Measurements from ENCODE around the gene METTL8.

Gene METTL8

GRCh38 chr2:171334946-171335345 is 98.8 kb downstream of the METTL8 start:
- H3K9ac ChIP-seq (ENCODE audit: low read length), result no peak overlapping the region
- H2BK15ac ChIP-seq (replicated peaks; ENCODE audit: low read depth), result no peak overlapping the region
- H3K4me1 ChIP-seq (ENCODE audit: control insufficient read depth, low read depth, low read length), result peaks cover 2% of the 10 kb centered on the region
- no peak overlapping the region for H2BK120ac ChIP-seq (ENCODE audit: low read depth, low read length)
- no CpG with 5 or more reads among the region's 1 CpG for WGBS (ENCODE audit: extremely low coverage, insufficient coverage, low lambda C conversion rate)
- H3K23ac ChIP-seq (ENCODE audit: low read length), result no peak overlapping the region
- no peaks in the 10 kb centered on the region for H3K79me2 ChIP-seq (ENCODE audit: control insufficient read depth, insufficient read depth, low read length)
- H3K4me3 ChIP-seq (ENCODE audit: low read length), result no peak overlapping the region
- H3K79me1 ChIP-seq (ENCODE audit: low read length), result no peaks in the 10 kb centered on the region
- H4K8ac ChIP-seq (ENCODE audit: low read depth, low read length), result no peak overlapping the region
- H2AK5ac ChIP-seq (ENCODE audit: low read length), result no peak overlapping the region
- DNase-seq, result no peak
- H3K18ac ChIP-seq (ENCODE audit: low read length), result no peak overlapping the region
- H3K4me2 ChIP-seq (ENCODE audit: low read length), result no peak overlapping the region
- H4K5ac ChIP-seq (ENCODE audit: low read length), result no peak overlapping the region
- no peak overlapping the region for H3K27ac ChIP-seq (ENCODE audit: low read depth, low read length)
- no peaks in the 10 kb centered on the region for H3K27me3 ChIP-seq (ENCODE audit: insufficient read depth, low read length, poor library complexity)
- H3K36me3 ChIP-seq (ENCODE audit: control insufficient read depth, insufficient read depth, low read length), result no peaks in the 10 kb centered on the region
- no peak overlapping the region for H2BK5ac ChIP-seq (ENCODE audit: low read length)
- no peak overlapping the region for H3K56ac ChIP-seq (ENCODE audit: low read length)
- H3K4ac ChIP-seq (ENCODE audit: low read depth, low read length), result no peak overlapping the region

DNA sequence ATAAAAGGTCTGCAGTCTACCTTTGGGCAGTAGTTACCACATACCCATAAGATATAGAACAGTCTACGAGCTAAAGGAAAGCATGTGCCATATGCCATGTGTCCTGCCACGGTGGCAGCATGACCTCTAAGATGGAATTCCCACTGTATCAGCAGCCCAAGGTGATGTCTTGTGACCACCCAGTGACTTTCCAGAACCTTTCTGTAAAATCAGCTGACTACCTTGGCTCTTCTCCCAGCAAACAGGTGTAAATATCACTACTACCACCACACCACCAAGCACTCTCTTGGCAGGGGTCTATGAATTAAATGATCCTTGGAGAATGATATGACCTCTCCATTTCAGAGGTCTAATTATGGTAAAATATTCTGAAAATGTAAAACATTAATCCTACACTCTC is 99.6 kb downstream of the METTL8 start:
- no peak overlapping the region for H4K8ac ChIP-seq (ENCODE audit: low read depth, low read length)
- H3K36me3 ChIP-seq (ENCODE audit: control insufficient read depth, insufficient read depth, low read length), result no peaks in the 10 kb centered on the region
- H3K4me3 ChIP-seq (ENCODE audit: low read length), result no peak overlapping the region
- H3K27me3 ChIP-seq (ENCODE audit: insufficient read depth, low read length, poor library complexity), result no peaks in the 10 kb centered on the region
- H3K23ac ChIP-seq (ENCODE audit: low read length), result no peak overlapping the region
- no peak overlapping the region for H2AK5ac ChIP-seq (ENCODE audit: low read length)
- H3K4me1 ChIP-seq (ENCODE audit: control insufficient read depth, low read depth, low read length), result peaks cover 1% of the 10 kb centered on the region
- WGBS (ENCODE audit: extremely low coverage, insufficient coverage, low lambda C conversion rate), result no CpG with 5 or more reads among the region's 2 CpGs
- H3K4me2 ChIP-seq (ENCODE audit: low read length), result no peak overlapping the region
- no peak overlapping the region for H3K18ac ChIP-seq (ENCODE audit: low read length)
- no peak overlapping the region for H3K9ac ChIP-seq (ENCODE audit: low read length)
- H3K27ac ChIP-seq (ENCODE audit: low read depth, low read length), result no peak overlapping the region
- H2BK120ac ChIP-seq (ENCODE audit: low read depth, low read length), result no peak overlapping the region
- no peak overlapping the region for H2BK5ac ChIP-seq (ENCODE audit: low read length)
- H3K4ac ChIP-seq (ENCODE audit: low read depth, low read length), result no peak overlapping the region
- H3K79me1 ChIP-seq (ENCODE audit: low read length), result no peaks in the 10 kb centered on the region
- H3K79me2 ChIP-seq (ENCODE audit: control insufficient read depth, insufficient read depth, low read length), result no peaks in the 10 kb centered on the region
- no peak overlapping the region for H2BK15ac ChIP-seq (replicated peaks; ENCODE audit: low read depth)
- no peak for DNase-seq
- H4K5ac ChIP-seq (ENCODE audit: low read length), result no peak overlapping the region
- no peak overlapping the region for H3K56ac ChIP-seq (ENCODE audit: low read length)

DNA sequence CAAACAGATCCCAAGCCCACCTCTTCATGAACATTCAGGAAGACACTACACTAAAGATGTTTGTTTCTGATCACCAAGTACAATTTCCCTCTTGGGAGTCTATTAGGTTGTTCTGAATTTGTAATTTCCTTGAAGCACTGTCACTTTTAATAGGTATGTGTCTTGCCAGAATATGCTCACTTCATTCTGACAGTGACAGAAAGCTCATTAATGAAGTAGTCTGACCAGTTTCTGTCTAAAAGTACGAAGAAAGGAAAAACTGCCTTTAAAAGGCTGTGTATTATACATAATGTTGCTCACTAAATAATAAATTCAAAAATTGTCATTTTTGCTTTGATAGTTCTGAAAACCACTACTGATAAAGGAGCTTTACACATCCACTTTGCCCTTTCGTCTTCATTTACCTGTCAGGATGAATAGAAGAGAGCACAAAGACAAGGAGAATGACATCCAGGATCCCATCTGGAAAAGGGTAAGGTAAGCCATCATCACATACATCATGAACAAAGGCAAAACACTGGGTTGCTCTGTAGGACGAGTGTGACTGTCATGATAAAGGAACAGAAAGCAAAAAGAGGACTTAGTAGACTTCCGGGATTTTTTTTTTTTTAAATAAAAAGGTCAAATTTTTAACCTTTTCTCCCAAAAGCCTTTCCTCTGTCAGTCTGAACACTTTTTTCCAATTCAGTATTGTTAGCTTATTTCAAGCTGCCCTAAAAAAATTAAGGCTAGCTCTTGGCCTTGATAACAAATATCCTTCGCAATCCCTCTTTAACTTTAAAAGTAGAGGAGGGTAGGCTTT is 103.4 kb downstream of the METTL8 start:
- Histone ChIP-seq H3K4ac (ENCODE audit: low read depth, low read length) (no peak overlapping the region), H3K79me1 (ENCODE audit: low read length) (no peaks in the 10 kb centered on the region), H3K4me1 (ENCODE audit: control insufficient read depth, low read depth, low read length) (peaks cover 2% of the 10 kb centered on the region), H3K27me3 (ENCODE audit: insufficient read depth, low read length, poor library complexity) (no peaks in the 10 kb centered on the region), H3K18ac (ENCODE audit: low read length) (peak overlapping the region; percentile 39), H2BK5ac (ENCODE audit: low read length) (no peak overlapping the region), H3K36me3 (ENCODE audit: control insufficient read depth, insufficient read depth, low read length) (no peaks in the 10 kb centered on the region), H3K56ac (ENCODE audit: low read length) (no peak overlapping the region), H3K4me3 (ENCODE audit: low read length) (no peak overlapping the region), H3K23ac (ENCODE audit: low read length) (no peak overlapping the region), H3K79me2 (ENCODE audit: control insufficient read depth, insufficient read depth, low read length) (no peaks in the 10 kb centered on the region), H4K8ac (ENCODE audit: low read depth, low read length) (no peak overlapping the region), H2BK120ac (ENCODE audit: low read depth, low read length) (no peak overlapping the region), H2BK15ac (replicated peaks; ENCODE audit: low read depth) (peak overlapping the region; percentile 64), H3K9ac (ENCODE audit: low read length) (no peak overlapping the region), H3K27ac (ENCODE audit: low read depth, low read length) (no peak overlapping the region), H3K4me2 (ENCODE audit: low read length) (no peak overlapping the region), H2AK5ac (ENCODE audit: low read length) (no peak overlapping the region), H4K5ac (ENCODE audit: low read length) (no peak overlapping the region)
- WGBS (ENCODE audit: extremely low coverage, insufficient coverage, low lambda C conversion rate), result no CpG with 5 or more reads among the region's 5 CpGs
- DNase-seq, result no peak

GRCh38 chr2:171327043-171327496 is 106.7 kb downstream of the METTL8 start:
- no peak overlapping the region for H4K8ac ChIP-seq (ENCODE audit: low read depth, low read length)
- no peak overlapping the region for H3K56ac ChIP-seq (ENCODE audit: low read length)
- no peak overlapping the region for H2BK15ac ChIP-seq (replicated peaks; ENCODE audit: low read depth)
- no peak overlapping the region for H3K23ac ChIP-seq (ENCODE audit: low read length)
- no peaks in the 10 kb centered on the region for H3K27me3 ChIP-seq (ENCODE audit: insufficient read depth, low read length, poor library complexity)
- no peak overlapping the region for H2BK120ac ChIP-seq (ENCODE audit: low read depth, low read length)
- H3K27ac ChIP-seq (ENCODE audit: low read depth, low read length), result peak overlapping the region; percentile 65
- H2AK5ac ChIP-seq (ENCODE audit: low read length), result no peak overlapping the region
- no peak overlapping the region for H3K9ac ChIP-seq (ENCODE audit: low read length)
- H3K79me2 ChIP-seq (ENCODE audit: control insufficient read depth, insufficient read depth, low read length), result no peaks in the 10 kb centered on the region
- WGBS (ENCODE audit: extremely low coverage, insufficient coverage, low lambda C conversion rate), result no CpG with 5 or more reads among the region's 4 CpGs
- no peaks in the 10 kb centered on the region for H3K79me1 ChIP-seq (ENCODE audit: low read length)
- H3K4me2 ChIP-seq (ENCODE audit: low read length), result no peak overlapping the region
- H3K36me3 ChIP-seq (ENCODE audit: control insufficient read depth, insufficient read depth, low read length), result no peaks in the 10 kb centered on the region
- no peak overlapping the region for H3K4ac ChIP-seq (ENCODE audit: low read depth, low read length)
- DNase-seq, result peak; percentile 85
- H3K18ac ChIP-seq (ENCODE audit: low read length), result peak overlapping the region; percentile 21
- H3K4me3 ChIP-seq (ENCODE audit: low read length), result no peak overlapping the region
- peak overlapping the region; percentile 52 for H2BK5ac ChIP-seq (ENCODE audit: low read length)
- peaks cover 2% of the 10 kb centered on the region for H3K4me1 ChIP-seq (ENCODE audit: control insufficient read depth, low read depth, low read length)
- H4K5ac ChIP-seq (ENCODE audit: low read length), result peak overlapping the region; percentile 47

DNA sequence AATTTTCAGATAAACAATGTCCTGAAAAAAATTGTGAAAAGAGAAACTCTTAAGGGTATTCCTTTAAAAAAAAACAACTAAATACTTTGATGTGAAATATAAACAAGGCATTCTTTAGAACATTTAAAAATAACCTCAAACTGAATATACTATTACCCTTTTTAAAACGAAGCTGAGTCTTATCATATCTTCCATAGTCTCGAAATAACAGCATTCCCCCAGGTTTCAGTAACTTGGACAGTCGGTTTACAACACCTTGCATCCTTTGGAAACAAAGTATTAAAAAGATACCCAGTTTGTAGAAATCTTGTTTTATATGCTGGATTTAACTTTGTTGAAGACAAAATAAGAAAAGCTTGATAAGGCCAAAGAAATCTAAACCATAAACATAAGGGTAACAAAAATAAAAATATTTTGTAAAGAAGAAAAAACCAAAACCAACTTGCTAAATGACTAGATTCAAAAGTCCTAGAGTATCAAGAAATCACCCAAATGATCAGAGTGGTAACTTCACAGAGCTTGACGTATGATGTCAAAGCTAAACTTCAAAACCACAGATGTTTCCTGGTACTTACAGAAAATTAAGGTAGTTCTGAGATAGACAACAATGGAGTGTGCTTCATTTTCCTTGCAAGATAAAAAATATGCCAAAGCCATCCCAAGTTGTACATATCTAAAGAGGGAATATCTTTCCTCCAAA is 107.8 kb downstream of the METTL8 start:
- Histone ChIP-seq H2BK5ac (ENCODE audit: low read length) (no peak overlapping the region), H4K8ac (ENCODE audit: low read depth, low read length) (no peak overlapping the region), H3K79me1 (ENCODE audit: low read length) (no peaks in the 10 kb centered on the region), H3K36me3 (ENCODE audit: control insufficient read depth, insufficient read depth, low read length) (no peaks in the 10 kb centered on the region), H3K23ac (ENCODE audit: low read length) (no peak overlapping the region), H3K4ac (ENCODE audit: low read depth, low read length) (no peak overlapping the region), H3K27me3 (ENCODE audit: insufficient read depth, low read length, poor library complexity) (no peaks in the 10 kb centered on the region), H4K5ac (ENCODE audit: low read length) (no peak overlapping the region), H3K4me1 (ENCODE audit: control insufficient read depth, low read depth, low read length) (peaks cover 2% of the 10 kb centered on the region), H2AK5ac (ENCODE audit: low read length) (no peak overlapping the region), H3K4me2 (ENCODE audit: low read length) (no peak overlapping the region), H3K4me3 (ENCODE audit: low read length) (no peak overlapping the region), H3K56ac (ENCODE audit: low read length) (peak overlapping the region; percentile 37), H3K27ac (ENCODE audit: low read depth, low read length) (no peak overlapping the region), H3K79me2 (ENCODE audit: control insufficient read depth, insufficient read depth, low read length) (no peaks in the 10 kb centered on the region), H2BK15ac (replicated peaks; ENCODE audit: low read depth) (no peak overlapping the region), H2BK120ac (ENCODE audit: low read depth, low read length) (no peak overlapping the region), H3K18ac (ENCODE audit: low read length) (no peak overlapping the region), H3K9ac (ENCODE audit: low read length) (no peak overlapping the region)
- WGBS (ENCODE audit: extremely low coverage, insufficient coverage, low lambda C conversion rate), result no CpG with 5 or more reads among the region's 4 CpGs
- DNase-seq, result no peak

All from mesendoderm (in vitro differentiated cells).